Daoy (cell line): ENCODE data around the gene IL36RN. TPM values are rescaled to one million over a fixed set of nuclear protein-coding genes. Genes with fewer than 3 reads are reported as not detected.

Experiments used
- DNase-seq: peaks from one replicate; pipeline ENCODE4 v3.0.0-alpha.2; 2015; ENCODE audit warnings: low read depth
- total RNA-seq: library from RNA; depleted of rRNA; stranded (reverse); fragments of >200 nt; shearing (Covaris generic); gene quantifications from 2 replicates; pipeline ENCODE4 v1.2.3, GENCODE V29; 2014; rRNA removed

Gene IL36RN
- total RNA-seq, 1 experiment from 2014 or later: not detected

DNA sequence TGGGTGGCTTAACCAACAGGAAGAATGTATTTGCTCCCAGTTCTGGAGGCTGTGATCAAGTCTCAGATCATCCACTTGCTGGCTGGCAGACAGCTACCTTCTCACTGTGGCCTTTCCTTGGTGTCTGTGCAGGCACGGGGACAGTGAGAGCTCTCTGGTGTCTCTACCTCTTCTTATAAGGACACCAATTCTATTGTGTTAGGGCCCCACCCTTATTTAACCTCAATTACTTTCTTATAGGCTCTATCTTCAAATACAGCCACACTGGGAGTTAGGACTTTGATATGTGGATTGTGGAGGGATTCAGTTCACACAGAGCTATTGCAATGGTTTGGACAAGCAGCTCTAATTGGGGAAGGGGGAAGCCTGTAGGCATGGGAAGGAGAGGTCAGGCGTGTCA lies 43.1 kb downstream of the IL36RN start:
- no peak for DNase-seq

DNA sequence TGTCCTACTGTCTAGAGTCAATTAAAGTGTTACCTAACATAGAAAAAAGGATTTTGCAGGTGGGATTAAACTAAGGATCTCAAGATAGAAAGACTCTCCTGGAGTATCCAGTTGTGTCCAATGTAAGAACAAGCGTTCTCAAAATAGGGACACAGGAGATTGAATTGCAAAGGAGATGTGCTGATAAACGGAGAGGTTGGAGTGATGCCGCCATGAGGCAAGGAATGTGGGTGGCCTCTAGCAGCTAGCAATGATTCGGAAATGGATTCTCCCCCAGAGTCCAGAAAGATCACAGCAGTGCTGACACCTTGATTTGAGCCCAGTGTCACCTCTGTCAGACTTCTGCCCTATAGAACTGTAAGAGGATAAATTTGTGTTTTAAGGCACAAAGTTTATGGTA lies 44.3 kb downstream of the IL36RN start:
- DNase-seq: no peak

DNA sequence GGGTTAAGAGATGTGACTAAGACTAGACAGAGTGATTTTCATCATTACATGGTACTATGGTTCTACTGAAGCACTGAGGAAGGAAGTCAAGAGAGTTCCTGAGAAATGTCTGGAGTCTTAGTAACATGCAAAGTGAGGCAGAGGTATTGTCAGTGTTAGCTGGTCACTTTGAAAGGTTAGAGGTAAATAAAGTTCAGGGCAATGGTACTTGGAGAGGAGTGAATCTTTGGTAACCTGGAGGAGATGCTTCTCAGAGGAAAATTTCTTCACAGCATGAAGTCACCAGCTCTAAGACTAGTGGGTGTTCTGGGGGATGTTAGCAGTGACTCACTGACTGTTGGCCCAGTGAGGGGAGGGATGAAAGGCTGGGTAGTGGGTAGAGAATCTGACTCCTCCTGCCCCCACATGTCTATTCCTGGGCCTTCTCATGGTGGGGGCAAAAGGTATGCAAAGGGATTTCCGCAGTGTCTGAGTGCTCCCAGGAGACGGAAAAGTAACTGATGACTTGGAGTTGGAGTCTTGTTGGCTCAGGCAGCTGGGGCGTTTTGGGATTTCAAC lies 45.1 kb downstream of the IL36RN start:
- peak; percentile 35 for DNase-seq

DNA sequence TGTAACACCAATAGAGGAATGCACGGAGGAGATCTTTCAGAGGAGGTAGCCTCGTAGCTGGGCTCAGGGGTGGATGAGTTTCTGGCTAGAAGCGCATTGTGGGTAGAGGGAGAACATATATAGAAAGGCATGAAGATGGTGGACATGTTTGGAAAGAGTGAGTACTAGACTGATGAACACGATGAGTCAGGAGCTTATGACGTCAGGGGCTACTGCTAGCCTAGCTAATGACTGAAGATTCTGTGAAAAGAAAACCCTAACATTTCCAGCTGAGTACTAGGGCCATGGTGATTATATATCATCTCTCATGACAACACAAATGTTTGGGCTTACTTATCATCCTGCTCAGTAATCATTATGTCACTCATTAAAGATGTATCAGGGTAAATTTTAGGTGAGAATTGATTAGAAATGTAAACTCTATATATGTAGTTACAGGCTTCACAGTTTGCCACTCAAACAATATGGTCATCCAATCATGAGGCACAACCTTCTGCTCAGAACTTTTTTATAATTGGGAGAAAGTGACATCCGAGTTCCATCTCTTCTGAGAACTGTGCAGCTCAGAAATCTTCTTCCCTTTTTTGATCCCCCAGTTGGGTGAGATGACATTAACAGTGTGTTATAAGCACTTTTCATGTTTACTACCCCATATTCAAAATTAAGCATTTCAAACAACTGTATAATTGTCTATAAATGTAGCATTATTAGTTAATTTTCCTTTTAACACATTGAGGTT lies 46.2 kb downstream of the IL36RN start:
- DNase-seq: peak; percentile 43

DNA sequence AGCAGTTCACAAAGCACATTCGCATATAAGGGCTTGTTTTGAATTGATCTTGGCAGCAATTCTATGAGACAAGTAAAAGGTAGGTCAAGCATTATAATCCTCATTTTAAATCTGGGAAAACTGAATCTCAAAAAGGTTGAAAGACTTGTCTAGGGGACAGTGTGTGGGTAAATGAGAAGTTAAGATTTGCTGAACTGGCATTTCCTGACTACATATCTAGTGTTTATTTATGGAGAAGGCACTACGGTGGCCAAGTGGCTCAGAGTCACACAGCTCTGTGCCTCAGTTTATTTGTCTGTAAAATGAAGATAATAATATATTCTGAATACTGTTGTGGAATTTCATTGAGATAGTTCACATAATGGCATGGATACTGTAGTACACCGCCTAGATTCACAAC lies 52.1 kb downstream of the IL36RN start:
- DNase-seq: no peak

DNA sequence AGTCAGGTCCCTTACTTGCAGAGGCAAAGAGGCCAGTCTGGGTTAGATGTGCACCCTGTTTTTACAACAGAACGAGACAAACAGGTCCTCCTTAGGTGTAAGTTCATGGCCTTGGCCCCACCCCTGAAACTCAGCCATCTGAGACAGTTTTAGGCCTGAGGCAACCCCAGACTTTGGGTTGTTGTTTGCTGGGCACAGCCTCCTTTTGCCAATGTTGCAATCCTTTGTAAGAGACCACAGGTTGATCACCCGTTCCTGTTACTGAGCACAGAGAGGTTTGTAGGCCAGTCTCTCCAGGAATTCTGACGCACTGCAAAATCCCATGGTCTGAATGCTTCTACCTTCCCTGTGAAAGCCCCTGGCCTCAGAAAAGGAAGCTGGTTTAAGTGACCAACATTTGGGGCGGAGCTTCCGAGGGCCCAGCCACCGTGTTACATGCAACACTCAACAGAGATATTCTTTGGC lies 52.9 kb downstream of the IL36RN start:
- no peak for DNase-seq

DNA sequence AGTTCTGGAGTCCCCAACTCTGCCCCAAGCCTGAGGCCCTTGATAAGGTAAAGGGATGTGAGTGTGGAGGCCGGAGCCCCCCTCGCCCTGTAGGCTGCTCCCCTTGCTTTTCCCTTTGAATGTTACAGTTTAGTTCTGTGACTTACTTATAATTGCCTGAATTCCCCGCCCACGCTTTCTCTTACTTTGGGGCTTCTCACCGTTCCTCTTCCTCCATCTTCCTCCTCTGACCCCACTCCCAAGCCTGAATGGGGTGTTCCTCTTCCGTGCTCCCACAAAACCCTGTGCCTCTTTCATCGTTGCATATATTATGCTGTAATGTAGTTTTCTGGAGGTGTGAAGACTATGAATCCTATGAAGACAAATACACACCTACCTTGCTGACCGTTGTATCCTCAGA lies 53.4 kb downstream of the IL36RN start:
- DNase-seq: no peak

DNA sequence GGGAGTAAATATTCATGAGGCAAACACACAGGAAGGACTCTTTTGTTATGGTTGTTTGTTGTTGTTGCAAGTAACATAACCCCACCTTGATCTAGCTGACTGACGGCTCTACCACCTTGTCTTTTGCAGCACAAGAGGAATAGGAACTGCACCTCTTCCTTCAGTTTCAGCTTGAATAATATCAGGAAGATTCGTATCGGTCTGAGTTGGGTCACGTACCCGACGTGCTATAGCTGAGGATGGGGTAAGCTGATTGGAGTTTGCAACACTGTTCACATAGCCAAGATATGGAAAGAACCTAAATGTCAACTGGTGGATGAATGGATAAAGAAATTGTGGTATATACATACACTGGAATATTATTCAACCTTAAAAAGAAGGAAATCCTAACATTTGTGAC lies 53.9 kb downstream of the IL36RN start:
- DNase-seq: no peak

DNA sequence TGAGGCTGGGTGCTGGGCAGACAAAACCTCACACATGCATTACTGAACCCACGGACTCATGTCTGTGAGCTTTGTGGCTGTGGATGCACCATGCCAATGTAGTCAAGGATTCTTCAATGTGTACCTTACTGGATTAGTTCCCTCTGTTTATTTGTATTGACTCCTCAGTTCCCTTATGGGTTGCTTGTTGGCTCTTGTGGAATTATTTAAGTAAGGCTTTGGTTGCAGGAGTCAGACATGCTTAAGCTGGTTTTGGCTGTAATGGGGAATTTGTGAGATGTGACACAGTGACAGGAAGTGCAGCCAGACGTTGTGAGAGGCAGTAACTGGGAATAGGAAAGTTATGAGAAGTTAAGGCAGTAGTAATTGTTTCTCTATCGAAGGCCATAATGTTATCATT lies 54.8 kb downstream of the IL36RN start:
- no peak for DNase-seq

Other genes with a start within 250 kb of the IL36RN start
- gene IL1B, start 222.4 kb upstream of the IL36RN start, total RNA-seq: 12.4 and 13.5 TPM in 2 replicates
- gene IL37, start 148.0 kb upstream of the IL36RN start, total RNA-seq: not detected in 2 replicates
- gene IL36G, start 81.2 kb upstream of the IL36RN start, total RNA-seq: 0.80 TPM in 1 of 2 replicates, not detected in the other
- gene IL36A, start 53.7 kb upstream of the IL36RN start, total RNA-seq: not detected in 2 replicates
- gene IL36B, start 6.3 kb upstream of the IL36RN start, total RNA-seq: not detected in 2 replicates
- not detected in 2 replicates for gene IL1F10, start 8.8 kb downstream of the IL36RN start, total RNA-seq
- not detected in 2 replicates for gene IL1RN, start 68.4 kb downstream of the IL36RN start, total RNA-seq
- 7.5 and 13.3 TPM in 2 replicates for gene PSD4, start 114.8 kb downstream of the IL36RN start, total RNA-seq
- 0.17 and 0.57 TPM in 2 replicates for gene PAX8, start 219.7 kb downstream of the IL36RN start, total RNA-seq